NCI-H1930 (cell line): ENCODE measurements around the gene ZNF512B.
"Not testable (repeated sequence)": the region's sequence is repeated elsewhere in the genome, so short reads cannot be mapped to it uniquely, and the experiment has no call there.

Experiments used
- DNase-seq, 2 experiments: peaks; one replicate each; lab custom pipeline; 2025; lab: John Stamatoyannopoulos, UW

Gene ZNF512B, protein sequence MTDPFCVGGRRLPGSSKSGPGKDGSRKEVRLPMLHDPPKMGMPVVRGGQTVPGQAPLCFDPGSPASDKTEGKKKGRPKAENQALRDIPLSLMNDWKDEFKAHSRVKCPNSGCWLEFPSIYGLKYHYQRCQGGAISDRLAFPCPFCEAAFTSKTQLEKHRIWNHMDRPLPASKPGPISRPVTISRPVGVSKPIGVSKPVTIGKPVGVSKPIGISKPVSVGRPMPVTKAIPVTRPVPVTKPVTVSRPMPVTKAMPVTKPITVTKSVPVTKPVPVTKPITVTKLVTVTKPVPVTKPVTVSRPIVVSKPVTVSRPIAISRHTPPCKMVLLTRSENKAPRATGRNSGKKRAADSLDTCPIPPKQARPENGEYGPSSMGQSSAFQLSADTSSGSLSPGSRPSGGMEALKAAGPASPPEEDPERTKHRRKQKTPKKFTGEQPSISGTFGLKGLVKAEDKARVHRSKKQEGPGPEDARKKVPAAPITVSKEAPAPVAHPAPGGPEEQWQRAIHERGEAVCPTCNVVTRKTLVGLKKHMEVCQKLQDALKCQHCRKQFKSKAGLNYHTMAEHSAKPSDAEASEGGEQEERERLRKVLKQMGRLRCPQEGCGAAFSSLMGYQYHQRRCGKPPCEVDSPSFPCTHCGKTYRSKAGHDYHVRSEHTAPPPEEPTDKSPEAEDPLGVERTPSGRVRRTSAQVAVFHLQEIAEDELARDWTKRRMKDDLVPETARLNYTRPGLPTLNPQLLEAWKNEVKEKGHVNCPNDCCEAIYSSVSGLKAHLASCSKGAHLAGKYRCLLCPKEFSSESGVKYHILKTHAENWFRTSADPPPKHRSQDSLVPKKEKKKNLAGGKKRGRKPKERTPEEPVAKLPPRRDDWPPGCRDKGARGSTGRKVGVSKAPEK

DNA sequence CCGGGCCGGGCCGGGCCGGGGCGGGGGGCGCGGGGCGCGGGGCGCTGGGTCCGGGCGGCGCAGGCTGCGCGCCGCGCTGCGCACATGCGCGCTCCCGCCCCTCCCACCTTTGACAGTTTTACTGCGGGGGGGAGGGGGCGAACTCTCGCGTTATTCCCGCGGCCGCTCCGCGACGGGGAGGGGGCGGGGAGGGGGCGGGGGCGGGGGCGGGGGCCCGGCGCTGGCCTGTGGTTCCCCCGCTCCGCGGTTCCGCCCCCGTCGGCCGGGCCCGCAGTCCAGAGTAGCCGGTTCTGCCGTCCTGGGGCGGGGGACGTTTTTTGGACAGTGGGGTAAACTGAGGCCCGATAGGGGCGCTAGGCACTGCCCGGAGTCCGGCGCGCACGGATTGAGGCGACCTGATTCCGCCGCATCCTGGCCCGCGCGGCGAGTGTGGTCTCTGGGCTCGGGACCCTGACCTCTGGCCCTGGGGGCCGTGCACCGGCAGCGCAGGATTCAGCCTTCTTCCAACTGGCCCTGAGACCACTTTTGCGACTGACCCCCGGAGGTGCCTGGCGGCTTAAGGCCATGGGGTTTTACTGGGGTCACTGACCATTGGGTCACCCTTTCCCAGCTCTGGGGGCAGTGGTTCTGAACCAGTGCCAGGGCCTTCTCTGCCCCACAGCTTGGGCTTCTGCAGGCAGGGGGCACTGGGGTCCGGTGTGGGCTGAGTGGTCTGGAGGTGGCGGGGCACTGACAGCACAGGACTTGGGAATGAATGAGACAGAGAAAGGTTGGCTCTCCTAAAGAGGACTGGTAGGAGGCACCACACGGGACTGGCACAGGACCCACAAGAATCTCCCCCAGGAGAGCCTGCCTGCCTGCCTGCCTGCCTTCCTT, at the start of gene ZNF512B:
Gene ZNF512B (minus strand): TSS at position 93 of the 876 bp plus-strand sequence. CDS start 1,980 bp downstream, outside the sequence.
- DNase-seq, result peak; percentile 45 to 74

DNA sequence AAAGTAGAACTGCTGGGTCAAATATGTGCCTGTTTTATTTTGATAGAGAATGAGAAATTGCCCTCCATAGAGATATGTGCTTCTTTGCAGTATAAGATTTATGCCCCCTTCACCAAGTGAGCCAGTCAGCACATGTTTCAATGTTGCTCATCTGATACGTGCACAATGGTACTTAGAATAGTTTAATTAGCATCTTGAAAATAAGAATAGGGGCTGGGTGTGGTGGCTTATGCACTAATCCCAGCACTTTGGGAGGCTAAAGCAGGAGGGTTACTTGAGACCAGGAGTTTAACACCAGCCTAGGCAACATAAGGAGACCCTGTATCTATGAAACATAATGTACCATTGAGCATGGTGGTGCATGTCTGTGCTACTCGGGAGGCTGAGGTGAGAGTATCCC, 45.9 kb upstream of the ZNF512B start:
- no peak for DNase-seq

DNA sequence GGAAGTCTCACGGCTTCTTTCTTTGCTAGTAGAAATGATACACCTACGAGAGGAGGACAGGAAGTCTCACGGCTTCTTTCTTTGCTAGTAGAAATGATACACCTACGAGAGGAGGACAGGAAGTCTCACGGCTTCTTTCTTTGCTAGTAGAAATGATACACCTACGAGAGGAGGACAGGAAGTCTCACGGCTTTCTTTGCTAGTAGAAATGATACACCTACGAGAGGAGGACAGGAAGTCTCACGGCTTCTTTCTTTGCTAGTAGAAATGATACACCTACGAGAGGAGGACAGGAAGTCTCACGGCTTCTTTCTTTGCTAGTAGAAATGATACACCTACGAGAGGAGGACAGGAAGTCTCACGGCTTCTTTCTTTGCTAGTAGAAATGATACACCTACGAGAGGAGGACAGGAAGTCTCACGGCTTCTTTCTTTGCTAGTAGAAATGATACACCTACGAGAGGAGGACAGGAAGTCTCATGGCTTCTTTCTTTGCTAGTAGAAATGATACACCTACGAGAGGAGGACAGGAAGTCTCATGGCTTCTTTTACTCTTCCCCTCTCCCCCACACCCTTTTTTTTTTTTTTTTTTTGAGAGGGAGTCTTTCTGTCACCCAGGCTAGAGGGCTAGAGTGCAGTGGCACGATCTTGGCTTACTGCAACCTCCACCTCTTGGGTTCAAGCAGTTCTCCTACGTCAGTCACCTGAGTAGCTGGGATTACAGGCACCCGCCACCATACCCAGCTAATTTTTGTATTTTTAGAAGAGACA, 42.8 kb upstream of the ZNF512B start:
- DNase-seq, result not testable (repeated sequence)

DNA sequence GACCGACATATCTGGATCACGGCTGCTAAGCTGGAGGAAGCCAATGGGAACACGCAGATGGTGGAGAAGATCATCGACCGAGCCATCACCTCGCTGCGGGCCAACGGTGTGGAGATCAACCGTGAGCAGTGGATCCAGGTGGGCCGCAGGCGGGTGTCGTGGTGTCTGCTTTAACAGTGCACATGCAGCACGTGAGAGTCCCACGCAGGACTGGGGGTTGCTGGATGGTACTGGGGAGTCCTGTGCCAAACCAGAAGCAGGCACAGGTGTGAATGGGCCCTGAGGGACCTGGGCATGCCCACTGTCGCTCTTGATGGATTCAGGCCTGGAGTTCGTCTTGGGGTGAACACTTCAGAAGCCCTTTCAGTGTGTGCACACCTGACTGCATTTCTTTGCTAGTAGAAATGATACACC, 41.6 kb upstream of the ZNF512B start:
- no peak for DNase-seq

DNA sequence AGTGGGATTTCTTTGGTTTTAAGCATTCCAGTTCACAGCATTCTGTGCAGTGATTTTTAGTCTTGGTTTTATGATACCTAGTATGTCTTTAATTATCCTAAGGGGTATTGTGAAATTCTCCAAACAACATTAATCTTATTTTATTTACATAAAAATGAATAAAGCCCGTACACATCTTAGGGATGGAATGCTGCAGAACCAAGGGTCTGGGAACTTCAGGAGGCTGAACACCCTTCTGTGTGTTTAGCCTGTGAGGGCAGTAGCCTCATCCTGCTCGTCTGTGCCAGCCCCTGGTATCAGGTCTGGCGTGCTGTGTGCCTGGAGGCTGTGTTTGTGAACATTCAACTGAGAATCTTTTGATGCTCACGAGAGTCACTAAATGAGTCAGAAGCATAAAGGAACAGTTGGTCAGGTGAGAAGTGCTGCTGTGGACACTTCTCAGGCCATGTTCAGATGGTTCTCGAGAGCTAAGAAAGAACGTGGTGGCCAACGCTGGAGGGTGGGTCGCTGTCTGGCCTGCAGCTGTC, 41.0 kb upstream of the ZNF512B start:
- no peak for DNase-seq

DNA sequence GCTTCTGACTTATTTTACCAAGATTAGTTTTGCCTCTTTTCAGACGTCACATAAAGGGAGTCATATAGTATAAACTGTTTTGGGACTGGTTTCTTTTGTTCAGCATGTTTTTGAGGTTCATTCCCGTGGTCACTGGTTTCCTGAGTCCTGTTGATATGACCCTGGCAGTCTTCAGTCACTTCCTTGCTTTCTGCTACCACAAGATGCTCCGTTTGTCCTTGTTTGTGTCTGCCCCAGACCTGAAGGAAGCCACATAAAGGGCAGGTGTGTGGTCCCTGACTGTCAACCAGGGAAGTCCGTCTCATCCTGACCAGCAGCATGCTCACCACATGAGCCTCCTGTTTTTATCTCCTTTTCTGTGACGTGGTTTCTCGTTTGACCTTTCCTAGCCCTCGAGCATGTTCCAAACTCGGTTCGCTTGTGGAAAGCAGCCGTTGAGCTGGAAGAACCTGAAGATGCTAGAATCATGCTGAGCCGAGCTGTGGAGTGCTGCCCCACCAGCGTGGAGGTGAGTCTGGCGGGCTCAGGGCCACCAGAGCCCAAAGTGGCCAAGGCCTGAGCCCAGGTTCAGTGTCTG, 40.2 kb upstream of the ZNF512B start:
- no peak for DNase-seq

DNA sequence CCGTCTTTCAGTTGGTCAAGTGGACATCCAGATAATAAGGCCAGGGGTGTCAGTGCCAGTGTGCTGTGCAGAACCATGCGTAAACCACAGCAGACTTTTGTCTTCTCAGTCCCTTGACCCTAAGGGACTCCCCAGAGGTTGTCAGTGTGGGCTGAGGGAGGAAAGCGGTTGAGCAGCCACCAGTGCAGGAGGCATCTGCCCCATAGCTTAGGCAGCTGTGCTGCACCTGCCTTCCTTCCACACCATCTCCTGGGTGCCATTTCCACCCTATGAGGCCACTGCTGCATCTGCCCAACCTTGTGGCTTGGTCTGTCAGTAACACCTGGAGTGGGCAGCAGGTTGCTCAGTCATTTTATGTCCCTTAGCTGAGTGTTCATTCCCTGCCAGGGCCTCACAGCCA, 37.2 kb upstream of the ZNF512B start:
- DNase-seq, result no peak

DNA sequence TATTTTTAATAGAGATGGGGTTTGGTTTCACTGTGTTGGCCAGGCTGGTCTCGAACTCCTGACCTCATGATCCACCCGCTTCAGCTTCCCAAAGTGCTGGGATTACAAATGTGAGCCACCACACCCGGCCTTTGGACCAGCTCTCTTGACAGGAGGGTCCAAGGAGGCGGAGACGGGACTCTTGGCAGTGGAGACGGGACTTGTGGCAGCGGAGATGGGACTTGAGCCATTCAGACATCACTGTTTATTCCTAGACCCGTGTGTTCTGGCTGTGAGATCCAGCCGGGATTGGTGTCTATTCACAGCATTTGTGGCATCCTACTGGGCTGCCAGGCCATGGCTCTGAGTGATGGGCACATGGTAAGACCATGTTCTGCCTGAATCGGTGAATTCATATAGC, 36.8 kb upstream of the ZNF512B start:
- no peak for DNase-seq

DNA sequence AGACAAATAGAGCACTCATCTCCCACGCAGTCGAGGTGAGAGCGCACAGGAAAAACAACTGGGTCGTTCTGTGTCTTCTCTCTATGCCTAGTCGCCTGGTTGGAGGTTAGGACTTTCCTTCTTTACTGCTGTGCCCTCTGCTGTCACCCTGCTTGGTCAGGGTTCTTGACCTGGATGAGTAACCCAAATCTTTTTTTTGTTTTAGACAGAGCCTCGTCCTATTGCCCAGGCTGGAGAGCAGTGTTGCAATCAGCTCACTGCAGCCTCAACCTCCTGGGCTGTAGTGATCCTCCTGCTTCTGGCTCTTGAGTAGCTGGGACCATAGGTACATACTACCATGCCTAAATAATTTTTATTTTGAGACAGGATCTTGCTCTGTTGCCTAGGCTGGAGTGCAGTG, 35.7 kb upstream of the ZNF512B start:
- DNase-seq, result no peak

DNA sequence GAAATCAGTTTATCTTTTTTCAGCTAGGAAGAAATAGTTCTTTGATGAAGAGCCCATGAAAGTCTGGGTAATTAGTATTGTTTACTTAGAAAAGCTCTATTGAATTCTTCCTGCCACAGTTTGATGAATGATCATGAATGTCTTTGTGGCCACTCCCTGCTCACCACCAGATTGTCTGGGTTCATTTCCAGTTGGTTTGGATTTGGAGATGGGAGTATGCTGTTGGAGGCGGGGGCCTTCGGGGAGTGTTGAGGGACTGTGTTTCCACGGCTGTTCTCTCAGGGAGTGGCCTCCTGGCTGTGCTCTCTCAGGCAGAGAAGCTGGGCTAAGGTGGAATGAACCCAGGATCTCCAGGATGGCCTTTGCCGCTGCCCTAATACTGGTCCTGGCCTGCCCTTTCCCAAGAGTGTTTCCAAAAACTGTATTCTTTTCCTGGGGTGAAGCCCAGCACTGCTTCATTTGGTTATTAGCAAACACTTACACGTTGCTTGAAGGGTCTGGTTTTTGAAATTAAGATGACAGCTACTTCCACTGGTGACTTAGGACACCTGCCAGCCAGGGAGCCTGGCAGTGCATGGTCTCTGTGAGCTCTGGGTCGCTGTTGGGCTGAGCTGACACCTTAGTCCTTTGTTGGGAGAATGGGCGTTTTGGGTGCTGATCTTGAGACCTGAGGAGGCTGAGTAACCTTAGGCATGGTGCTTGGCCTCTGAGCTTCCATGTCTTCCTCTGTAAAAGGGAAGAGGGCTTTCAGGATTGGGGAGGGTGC, 34.4 kb upstream of the ZNF512B start:
- no peak for DNase-seq

DNA sequence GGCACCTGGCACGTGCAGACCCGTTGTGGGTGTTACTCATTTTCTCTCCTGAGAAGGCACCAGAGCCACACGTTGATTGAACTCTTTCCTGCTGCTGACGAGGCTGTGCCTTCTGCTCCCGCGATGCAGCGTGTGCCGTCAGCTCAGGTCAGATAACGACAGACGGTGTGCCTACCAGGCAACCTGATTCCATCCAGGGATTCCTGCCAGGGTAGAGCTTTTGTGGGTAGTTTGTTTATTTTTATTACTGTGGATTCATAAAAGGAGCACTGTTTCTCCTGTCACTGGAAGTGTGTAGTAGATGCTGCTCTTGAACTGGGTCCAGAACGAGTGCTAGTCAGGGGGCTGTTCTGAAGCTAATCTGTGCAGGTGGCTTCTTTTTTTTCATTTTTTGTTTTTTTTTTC, 31.9 kb upstream of the ZNF512B start:
- DNase-seq, result no peak

DNA sequence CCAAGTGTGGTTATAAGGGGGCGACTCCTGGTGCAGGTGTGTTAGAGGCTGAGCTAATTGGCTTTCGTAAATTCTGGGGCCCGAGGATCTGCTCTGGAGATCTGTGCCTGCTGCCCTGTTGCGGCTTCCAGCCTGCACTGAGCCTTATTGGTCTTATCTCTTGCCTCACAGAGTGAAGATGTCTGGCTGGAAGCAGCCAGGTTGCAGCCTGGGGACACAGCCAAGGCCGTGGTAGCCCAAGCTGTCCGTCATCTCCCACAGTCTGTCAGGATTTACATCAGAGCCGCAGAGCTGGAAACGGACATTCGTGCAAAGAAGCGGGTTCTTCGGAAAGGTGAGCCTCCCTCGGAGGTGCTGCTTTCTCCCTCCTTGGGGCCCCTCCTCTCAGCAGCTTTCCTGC, 31.2 kb upstream of the ZNF512B start:
- DNase-seq, result no peak

DNA sequence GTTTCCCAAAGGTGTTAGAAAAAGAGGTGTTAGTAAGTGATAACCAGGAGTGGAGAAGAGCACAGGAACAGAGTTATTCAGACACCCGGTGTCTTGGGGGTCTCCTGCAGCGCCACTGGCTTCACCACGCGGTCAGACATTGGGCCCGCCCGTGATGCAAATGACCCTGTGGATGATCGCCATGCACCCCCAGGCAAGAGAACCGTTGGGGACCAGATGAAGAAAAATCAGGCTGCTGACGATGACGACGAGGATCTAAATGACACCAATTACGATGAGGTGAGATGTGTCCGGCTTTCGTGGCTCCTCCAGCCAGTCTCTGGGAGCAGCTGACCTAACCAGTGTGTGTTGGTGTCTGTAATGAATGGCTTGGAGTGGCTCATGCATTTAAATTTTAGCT, 13.2 kb upstream of the ZNF512B start:
- no peak for DNase-seq

DNA sequence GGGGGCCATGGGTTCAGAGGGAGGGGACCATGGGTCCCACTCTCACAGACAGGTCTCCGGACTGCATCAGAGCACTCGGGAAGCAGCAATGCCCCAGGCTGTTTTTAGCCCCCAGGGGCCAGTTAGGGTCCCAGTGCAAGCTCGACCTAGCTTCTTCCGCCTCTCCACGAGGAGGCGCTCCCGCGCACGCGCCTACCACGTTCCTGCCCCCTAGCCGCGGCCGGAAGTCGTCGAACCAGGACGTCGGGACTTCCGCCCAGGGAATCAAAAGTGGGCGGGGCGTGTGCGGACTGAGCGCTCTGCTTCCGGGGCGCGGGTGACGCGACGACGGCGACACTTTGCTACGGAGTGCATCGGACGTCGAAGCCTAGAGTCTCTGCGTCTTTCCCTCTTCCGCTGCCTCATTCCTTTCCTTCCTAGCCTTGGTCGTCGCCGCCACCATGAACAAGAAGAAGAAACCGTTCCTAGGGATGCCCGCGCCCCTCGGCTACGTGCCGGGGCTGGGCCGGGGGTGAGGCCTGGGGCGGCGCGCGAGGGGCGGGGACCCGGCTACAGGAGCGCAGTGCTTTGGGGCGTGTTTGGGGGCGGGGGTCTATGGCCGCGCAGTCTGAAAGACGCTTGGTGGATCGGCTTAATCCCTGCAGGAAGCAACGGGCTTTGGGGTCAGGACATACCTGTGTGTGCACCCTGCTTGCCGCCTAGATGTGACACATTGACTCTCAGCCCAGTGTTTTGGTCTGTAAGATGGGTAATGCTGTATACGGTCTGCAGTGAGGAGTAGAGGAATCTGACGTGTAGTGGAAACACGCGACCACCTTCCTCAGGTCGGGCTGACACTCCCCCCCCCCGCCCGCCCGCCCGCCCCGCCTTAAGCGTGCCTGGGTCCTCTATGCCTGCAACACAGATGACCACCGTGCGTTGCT, 11.3 kb upstream of the ZNF512B start, which contains the start of gene PRPF6:
Gene PRPF6 (plus strand): TSS at position 327 of the 923 bp plus-strand sequence. CDS start 114 bp downstream, at position 441.
- DNase-seq, result peak; percentile 98 to 99

DNA sequence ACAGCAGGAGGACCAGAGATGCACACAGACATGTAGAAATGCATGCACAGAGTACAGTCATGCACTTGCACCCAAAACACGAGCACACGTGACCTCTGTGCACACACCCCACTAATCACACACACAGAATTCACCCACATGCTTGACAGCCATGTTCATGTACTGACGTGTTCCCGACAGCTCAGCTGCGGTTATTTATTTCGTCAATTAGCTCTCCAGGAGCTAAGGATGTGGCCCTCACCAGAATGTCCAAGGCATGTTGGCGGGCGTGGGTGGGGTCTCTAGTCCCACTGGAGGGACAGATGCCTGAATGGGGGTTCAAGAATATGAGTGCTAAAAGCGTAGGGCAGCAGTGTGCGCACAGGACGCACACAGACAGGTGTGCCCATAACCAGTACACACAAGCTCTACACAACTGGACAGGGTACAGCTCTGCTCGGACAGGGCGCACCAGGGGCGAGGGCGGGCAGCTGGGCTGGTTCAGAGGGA, 10.6 kb upstream of the ZNF512B start:
- DNase-seq, result no peak

DNA sequence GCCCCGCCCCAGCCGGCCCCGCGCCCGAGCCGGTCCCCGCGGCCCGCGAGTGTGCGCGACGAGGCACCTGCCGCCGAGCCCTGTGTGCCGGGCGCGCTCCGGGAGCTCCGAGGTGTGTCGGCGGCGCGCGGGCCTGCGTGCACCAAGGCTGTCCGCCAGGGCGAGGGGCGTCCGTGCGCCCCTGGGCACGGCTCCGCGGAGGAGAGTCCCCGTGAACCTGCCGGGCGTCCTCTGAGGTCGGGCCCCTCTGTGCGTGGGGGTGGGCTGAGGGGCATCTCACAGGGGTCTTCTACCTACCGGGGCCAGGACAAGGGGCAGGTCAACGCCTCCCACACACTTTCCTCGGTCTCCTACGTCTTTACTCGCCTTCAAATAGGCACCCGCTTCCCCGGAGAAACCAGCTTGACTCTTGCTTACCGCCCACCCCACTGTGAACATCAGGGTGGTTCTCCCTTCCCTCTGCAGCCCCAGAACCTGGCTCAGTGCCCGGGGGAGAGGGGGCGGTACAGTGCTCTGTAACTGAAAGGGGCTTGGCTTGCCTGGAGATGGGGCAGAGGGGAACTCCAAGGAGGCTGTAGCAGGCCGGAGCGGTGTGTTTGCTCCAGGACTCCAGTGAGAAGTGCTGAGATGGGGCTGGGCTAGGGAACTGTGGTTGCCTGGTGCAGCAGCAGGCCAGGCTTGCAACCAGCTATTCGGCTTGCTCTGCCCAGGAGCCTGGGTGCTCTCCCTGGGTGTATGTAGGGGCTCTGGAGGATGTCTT, 10.0 kb upstream of the ZNF512B start, which contains the start of gene SAMD10:
Gene SAMD10 (minus strand): TSS at position 86 of the 760 bp plus-strand sequence. CDS start 175 bp downstream, outside the sequence.
- DNase-seq, result peak; percentile 42 to 68

DNA sequence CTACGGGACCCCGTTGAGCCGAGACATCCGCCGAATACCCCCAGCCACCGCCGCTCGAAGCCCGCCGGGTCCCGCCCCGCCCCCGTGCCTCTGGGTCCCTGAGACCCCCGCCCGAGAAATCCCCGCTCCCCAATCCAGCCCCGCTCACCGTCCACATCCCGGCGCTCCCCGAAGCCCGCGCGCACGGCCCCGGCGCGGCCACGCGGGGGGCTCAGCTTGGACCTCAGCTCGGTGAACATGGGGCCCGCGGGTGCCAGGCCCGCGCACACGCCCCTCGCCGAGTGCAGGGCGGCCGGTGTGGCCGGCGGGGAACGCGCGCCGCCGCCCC, 9.5 kb upstream of the ZNF512B start:
- no peak for DNase-seq
